OCI-LY1 (cell line): ENCODE data around the gene TTC24.

ENCODE experiments used
- H2AFZ ChIP-seq: fragments of 200-600 bp; sonication (generic), shearing (Covaris generic); 2 replicates; pipeline ENCODE4 v1.6.0; 2014; ENCODE audit warnings: antibody characterized with exemption, mild to moderate bottlenecking, low read length
- H3F3A ChIP-seq: fragments of 200-600 bp; sonication (generic), shearing (Covaris generic); 2 replicates; pipeline ENCODE4 v1.6.0; 2014; ENCODE audit warnings: mild to moderate bottlenecking, antibody characterized with exemption, low read length, moderate library complexity; ENCODE audit not compliant: insufficient read depth
- H3K27ac ChIP-seq: fragments of 200-600 bp; sonication (generic); 2 replicates; pipeline ENCODE4 v1.5.1; 2014; ENCODE audit warnings: low read length, mixed run types, mild to moderate bottlenecking, low read depth; ENCODE audit not compliant: poor library complexity, severe bottlenecking
- H3K27me3 ChIP-seq: fragments of 200-600 bp; sonication (generic); 2 replicates; pipeline ENCODE4 v1.6.0; 2014; ENCODE audit warnings: antibody characterized with exemption, mild to moderate bottlenecking, low read length, moderate library complexity; ENCODE audit not compliant: insufficient read depth
- H3K36me3 ChIP-seq: fragments of 200-600 bp; sonication (generic); 2 replicates; pipeline ENCODE4 v1.6.1; 2014; ENCODE audit warnings: mild to moderate bottlenecking, antibody characterized with exemption, low read length, moderate library complexity, mixed read lengths; ENCODE audit not compliant: insufficient read depth
- H3K4me1 ChIP-seq: fragments of 200-600 bp; sonication (generic); 2 replicates; pipeline ENCODE4 v1.5.1; 2014; ENCODE audit warnings: mild to moderate bottlenecking, low read length, moderate library complexity; ENCODE audit not compliant: insufficient read depth, severe bottlenecking
- H3K4me2 ChIP-seq: fragments of 200-600 bp; sonication (generic), shearing (Covaris generic); 2 replicates; pipeline ENCODE4 v1.6.1; 2014; ENCODE audit warnings: low read length
- H3K4me3 ChIP-seq: fragments of 200-600 bp; sonication (generic); 2 replicates; pipeline ENCODE4 v1.5.1; 2014; ENCODE audit warnings: low read length, low read depth, mild to moderate bottlenecking, mixed read lengths; ENCODE audit not compliant: poor library complexity, severe bottlenecking
- H3K79me2 ChIP-seq: fragments of 200-600 bp; shearing (Covaris generic); 2 replicates; pipeline ENCODE4 v1.6.1; 2016; ENCODE audit warnings: mixed run types, low read length, mixed read lengths; ENCODE audit not compliant: insufficient read depth
- H3K9ac ChIP-seq: fragments of 200-600 bp; sonication (generic), shearing (Covaris generic); 2 replicates; pipeline ENCODE4 v1.6.1; 2014; ENCODE audit warnings: mild to moderate bottlenecking, low read length, mixed read lengths
- H3K9me2 ChIP-seq: fragments of 200-600 bp; sonication (generic), shearing (Covaris generic); 2 replicates; pipeline ENCODE4 v1.6.1; 2014; ENCODE audit warnings: low read depth, mild to moderate bottlenecking, low read length, mixed read lengths
- H3K9me3 ChIP-seq: fragments of 200-600 bp; shearing (Covaris generic); 2 replicates; pipeline ENCODE4 v1.6.1; 2014; ENCODE audit warnings: low read length, mixed read lengths
- H4K20me1 ChIP-seq: fragments of 200-600 bp; sonication (generic), shearing (Covaris generic); 2 replicates; pipeline ENCODE4 v1.6.0; 2016; ENCODE audit warnings: mild to moderate bottlenecking, low read length; ENCODE audit not compliant: insufficient read depth
- CTCF ChIP-seq: fragments of 200-600 bp; sonication (generic), shearing (Covaris generic); IDR thresholded peaks from 2 replicates; pipeline ENCODE4 v1.5.1; 2017; ENCODE audit warnings: mild to moderate bottlenecking, antibody characterized with exemption, low read length, moderate library complexity, mixed read lengths
- EZH2 ChIP-seq: fragments of 200-600 bp; sonication (generic), shearing (Covaris generic); IDR thresholded peaks from 2 replicates; pipeline ENCODE4 v1.8.0; 2017; ENCODE audit warnings: borderline replicate concordance, mixed run types, mild to moderate bottlenecking, antibody characterized with exemption, low read length, moderate library complexity, mixed read lengths

The TTC24 gene

GRCh38 chr1:156543066-156543465 lies 36.5 kb upstream of the TTC24 start:
- Histone ChIP-seq H3K9me3 (no peaks in the 10 kb centered on the region), H3K4me1 (no peaks in the 10 kb centered on the region), H3K36me3 (no peaks in the 10 kb centered on the region), H3F3A (no peaks in the 10 kb centered on the region), H3K27ac (no peak overlapping the region), H2AFZ (no peak overlapping the region), H3K9ac (no peak overlapping the region), H3K4me2 (no peak overlapping the region), H4K20me1 (no peaks in the 10 kb centered on the region), H3K9me2 (no peaks in the 10 kb centered on the region), H3K79me2 (no peaks in the 10 kb centered on the region), H3K4me3 (no peak overlapping the region), H3K27me3 (no peaks in the 10 kb centered on the region)
- TF ChIP-seq EZH2, result no peak

- no peak overlapping the region for H3K4me2 ChIP-seq
- no peaks in the 10 kb centered on the region; the same call in 1 of the 2 replicates for H3K27me3 ChIP-seq
- no peak overlapping the region for H3K27ac ChIP-seq
- no peaks in the 10 kb centered on the region for H4K20me1 ChIP-seq
- H3K79me2 ChIP-seq, result no peaks in the 10 kb centered on the region
- H3K9me3 ChIP-seq, result no peaks in the 10 kb centered on the region
- no peaks in the 10 kb centered on the region for H3F3A ChIP-seq
- H3K4me1 ChIP-seq, result no peaks in the 10 kb centered on the region
- H3K9me2 ChIP-seq, result no peaks in the 10 kb centered on the region
- TF ChIP-seq EZH2, result no peak
- no peak for TF ChIP-seq CTCF
- H3K4me3 ChIP-seq, result no peak overlapping the region
- H3K36me3 ChIP-seq, result no peaks in the 10 kb centered on the region
- no peak overlapping the region for H3K9ac ChIP-seq
- H2AFZ ChIP-seq, result no peak overlapping the region
Measured at GRCh38 chr1:156544592-156545102, 34.9 kb upstream of the TTC24 start.

GRCh38 chr1:156546267-156546666 lies 33.3 kb upstream of the TTC24 start:
- Histone ChIP-seq H3K79me2 (no peaks in the 10 kb centered on the region), H3K9me3 (no peaks in the 10 kb centered on the region), H3K4me1 (no peaks in the 10 kb centered on the region)

More at GRCh38 chr1:156546267-156546666, 33.3 kb upstream of the TTC24 start:
- Histone ChIP-seq H3F3A (no peaks in the 10 kb centered on the region), H3K9ac (no peak overlapping the region), H3K27me3 (no peaks in the 10 kb centered on the region; the same call in 1 of the 2 replicates), H4K20me1 (no peaks in the 10 kb centered on the region), H3K4me3 (no peak overlapping the region), H3K27ac (no peak overlapping the region), H3K36me3 (no peaks in the 10 kb centered on the region), H3K9me2 (no peaks in the 10 kb centered on the region), H3K4me2 (no peak overlapping the region), H2AFZ (no peak overlapping the region)
- no peak for TF ChIP-seq CTCF
- TF ChIP-seq EZH2, result no peak
